ENCODE measurements around the gene ISY1.
"Not testable (repeated sequence)": the region's sequence is repeated elsewhere in the genome, so short reads cannot be mapped to it uniquely, and the experiment has no call there.

Gene ISY1

GRCh38 chr3:129166579-129167332 is 5.9 kb upstream of the ISY1 start:
- DNase-seq (ENCODE audit: low spot score) = no peak

DNA sequence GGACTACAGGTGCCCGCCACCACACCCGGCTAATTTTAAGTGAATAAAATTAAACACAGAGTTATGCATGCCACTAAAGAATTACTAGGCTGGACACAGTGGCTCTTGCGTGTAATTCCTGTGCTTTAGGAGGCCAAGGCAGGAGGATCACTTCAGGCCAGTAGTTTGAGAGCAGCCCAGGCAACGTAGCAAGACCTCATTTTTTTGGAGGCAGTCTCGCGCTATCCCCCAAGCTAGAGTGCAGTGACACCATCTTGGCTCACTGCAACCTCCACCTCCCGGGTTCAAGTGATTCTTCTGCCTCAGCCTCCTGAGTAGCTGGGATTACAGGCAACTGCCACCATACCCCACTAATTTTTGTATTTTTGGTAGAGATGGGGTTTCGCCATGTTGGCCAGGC is 4.7 kb upstream of the ISY1 start:
- not testable (repeated sequence) for DNase-seq (ENCODE audit: low spot score)

- DNase-seq (ENCODE audit: low spot score) = no peak
Measured at GRCh38 chr3:129164500-129164899, 3.6 kb upstream of the ISY1 start.

GRCh38 chr3:129162729-129163579 is 2.1 kb upstream of the ISY1 start:
- DNase-seq (ENCODE audit: low spot score) = no peak

- DNase-seq (ENCODE audit: low spot score) = no peak
Measured at GRCh38 chr3:129161860-129162271, 1.0 kb upstream of the ISY1 start.

DNA sequence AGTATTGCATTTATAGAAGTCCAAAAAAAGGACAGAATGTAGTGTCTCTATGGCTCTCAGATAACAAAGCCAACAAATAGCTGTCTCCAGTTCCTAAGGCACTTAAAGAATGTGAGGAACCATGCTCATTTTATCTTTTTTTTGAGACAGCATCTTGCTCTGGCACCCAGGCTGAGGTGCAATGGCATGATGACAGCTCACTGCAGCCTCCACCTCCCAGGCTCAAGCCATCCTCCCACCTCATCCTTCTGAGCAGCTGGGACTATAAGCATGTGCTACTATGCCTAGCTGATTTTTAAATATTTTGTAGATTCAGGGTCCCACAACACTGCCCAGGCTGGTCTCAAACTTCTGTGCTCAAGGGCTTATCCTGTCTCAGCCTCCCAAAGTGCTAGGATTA is 16.1 kb downstream of the ISY1 start:
- DNase-seq (ENCODE audit: low spot score) = no peak

DNA sequence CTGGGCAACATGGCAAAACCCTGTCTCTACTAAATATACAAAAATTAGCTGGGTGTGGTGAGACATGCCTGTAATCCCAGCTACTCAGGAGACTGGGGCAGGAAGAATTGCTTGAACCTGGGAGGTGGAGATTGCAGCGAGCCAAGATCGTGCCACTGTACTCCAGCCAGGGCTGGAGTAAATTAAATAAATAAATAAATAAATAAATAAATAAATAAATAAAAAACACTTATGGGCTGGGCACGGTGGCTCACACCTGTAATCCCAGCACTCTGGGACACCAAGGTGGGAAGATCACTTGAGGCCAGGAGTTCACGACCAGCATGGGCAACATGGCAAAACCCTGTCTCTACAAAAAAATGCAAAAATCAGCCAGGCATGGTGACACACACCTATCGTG is 19.9 kb downstream of the ISY1 start:
- DNase-seq (ENCODE audit: low spot score) = not testable (repeated sequence)

DNA sequence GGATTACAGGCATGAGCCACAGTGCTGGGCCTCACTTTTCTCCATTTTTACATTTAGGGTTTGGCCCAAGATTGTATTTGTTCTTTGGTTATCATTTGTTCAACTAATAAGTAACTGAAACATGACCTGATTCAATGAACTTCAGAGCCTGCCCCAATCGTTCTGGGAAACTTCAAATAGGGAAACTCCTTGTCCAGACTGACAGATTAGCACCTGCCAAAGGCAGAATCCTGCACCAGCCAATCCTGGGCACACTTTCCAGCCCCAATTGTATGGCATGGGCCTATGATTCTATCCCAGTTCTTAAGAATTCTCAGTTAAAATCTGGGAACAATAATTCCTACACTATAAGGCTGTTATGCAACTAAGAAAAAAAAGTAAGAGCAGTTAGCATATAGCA is 21.0 kb downstream of the ISY1 start:
- DNase-seq (ENCODE audit: low spot score) = no peak

- DNase-seq (ENCODE audit: low spot score) = not testable (repeated sequence)
Measured at GRCh38 chr3:129136275-129136674, 24.6 kb downstream of the ISY1 start.

DNA sequence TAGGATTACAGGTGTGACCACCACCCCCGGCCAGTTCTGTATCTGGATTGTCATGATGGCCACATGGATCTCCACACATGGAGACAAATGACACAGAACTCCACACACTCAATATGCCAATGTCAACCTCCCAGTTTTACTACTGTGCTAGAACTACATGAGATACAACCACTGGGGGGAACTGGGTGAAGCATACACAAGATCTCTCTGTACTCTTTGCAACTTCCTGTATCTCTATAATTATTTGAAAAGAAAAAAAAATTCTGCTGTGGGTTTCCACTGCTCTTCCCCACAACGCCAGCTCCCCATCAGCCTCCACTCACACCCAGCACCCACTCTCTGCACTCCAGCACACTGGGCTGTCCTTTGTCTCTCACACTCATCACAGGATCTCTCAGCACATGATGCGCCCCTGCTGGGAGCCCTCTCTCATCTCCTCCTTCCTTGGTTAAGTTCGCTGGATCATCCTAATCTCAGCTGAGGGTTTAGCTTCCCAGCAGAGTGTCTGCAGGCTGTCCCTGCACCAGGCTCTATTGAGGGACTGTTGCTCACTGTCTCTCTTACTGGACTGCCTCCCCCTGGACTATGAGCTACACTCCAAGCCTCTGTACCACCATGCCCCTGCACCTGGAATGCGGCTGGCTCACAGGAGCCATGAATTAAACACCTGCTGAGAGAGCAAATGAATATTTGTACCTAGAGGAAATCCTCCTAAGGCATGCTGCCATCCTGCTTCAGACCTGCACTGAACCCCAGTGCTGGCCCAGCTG is 28.6 kb downstream of the ISY1 start:
- DNase-seq (ENCODE audit: low spot score) = no peak

GRCh38 chr3:129131465-129132088 is 29.3 kb downstream of the ISY1 start:
- DNase-seq (ENCODE audit: low spot score) = no peak

DNA sequence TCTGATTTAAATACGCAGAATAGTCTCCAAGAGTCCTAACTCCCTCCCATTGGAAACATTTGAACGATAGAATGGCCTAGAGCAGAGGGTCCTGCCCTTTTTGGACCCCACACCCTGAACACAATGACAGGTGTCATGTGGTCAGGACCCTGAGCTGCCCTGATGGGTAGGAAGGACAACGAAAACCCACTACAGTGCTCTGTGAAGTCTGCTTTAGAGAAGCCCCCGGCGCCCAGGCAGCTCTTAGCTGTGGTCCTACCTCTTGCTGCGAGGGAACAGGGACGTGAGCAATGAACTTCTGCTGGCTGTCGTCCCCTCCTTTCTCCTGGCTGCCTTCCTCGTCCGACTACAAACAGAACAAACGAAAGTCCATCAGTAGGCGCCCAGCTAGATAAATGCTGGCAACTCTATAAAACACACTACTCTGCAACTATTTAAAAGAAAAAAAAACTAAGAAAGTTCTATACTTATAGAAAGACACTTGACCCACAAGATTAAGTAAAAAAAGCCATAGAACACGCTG is 30.5 kb downstream of the ISY1 start:
- DNase-seq (ENCODE audit: low spot score) = no peak

- DNase-seq (ENCODE audit: low spot score) = no peak
Measured at GRCh38 chr3:129128357-129129155, 32.3 kb downstream of the ISY1 start.

- no peak for DNase-seq (ENCODE audit: low spot score)
Measured at GRCh38 chr3:129126726-129127280, 34.1 kb downstream of the ISY1 start.

DNA sequence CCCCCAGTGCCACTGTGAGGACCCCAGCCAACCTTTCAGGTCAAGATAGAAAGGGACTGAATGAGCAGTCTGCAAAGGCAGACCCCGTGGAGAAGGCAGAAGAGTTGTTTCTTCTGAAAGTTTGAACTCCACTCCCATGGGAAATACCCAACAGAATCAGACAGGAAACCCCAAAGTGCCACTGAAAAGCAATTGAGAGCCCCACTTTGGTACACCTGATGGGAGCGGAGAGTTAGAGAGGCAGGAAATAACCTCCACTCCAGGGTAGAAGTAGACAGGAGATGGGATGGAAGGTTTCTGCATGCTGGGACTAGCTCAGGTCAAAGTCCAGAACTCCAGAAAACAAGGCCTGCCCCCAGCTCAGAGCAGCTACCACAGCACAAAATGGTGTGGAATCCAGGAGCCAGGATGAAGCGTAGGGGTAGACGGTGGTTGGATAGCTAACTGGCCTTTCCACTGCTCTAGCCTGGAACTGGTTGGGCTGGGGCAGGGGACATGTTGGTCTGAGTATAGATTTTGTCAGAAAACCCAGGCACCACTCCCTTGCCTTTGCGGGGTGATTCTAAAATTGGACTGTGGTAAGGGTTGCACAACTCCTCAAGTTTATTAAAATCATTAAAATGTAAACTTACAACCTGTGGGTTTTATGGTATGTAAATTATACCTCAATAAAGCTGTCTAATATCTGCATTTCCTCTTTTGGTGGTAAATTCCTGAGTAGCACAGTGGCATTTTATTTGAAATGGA is 37.4 kb downstream of the ISY1 start:
- DNase-seq (ENCODE audit: low spot score) = no peak

DNA sequence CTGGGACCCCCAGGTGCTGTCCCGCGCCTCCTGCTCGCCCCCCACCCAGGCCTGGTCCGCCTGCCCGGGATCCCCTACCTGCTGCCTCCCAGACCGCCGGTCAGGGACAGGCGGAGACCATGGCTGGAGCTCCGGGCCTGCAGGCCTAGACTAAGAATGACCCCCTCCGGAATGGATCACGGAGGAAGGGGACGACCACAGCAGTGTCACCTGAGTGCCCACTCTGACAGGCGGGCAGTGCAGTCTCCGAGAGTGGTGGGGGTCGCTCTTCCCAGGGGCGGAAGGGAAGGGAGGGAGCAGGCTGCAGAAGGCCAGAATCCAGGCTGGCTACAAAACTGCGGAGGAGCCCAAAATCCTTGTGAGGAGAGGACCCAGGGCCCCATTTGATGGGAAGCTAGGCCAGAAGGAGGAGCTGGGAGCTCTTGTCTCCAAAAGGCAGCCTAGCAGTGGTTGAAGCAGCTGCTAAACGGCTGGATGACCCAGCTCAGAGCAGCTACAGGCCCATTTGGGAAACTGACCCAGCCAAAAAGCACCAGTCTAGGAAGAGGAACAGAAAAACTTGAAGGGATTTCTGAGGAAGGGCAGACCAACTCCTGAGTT is 38.4 kb downstream of the ISY1 start:
- DNase-seq (ENCODE audit: low spot score) = no peak

GRCh38 chr3:129121792-129122411 is 39.0 kb downstream of the ISY1 start, which contains the start of gene RAB43:
RAB43 (minus strand) TSS chr3:129121804; CDS start chr3:129121489, 315 bp downstream.
- peak; percentile 76 for DNase-seq (ENCODE audit: low spot score)

- DNase-seq (ENCODE audit: low spot score) = no peak
Measured at GRCh38 chr3:129121016-129121791, 39.7 kb downstream of the ISY1 start.

Data from globus pallidus (tissue), 1 donor.